HG03432 (cell line): ENCODE measurements around the gene GRK1.
"Not testable (repeated sequence)": the region's sequence is repeated elsewhere in the genome, so short reads cannot be mapped to it uniquely, and the experiment has no call there.

Experiments
- ATAC-seq: cut with Tn5 transposase; IDR thresholded peaks from one replicate; pipeline ENCODE4 v1.9.1; 2021; ENCODE audit warnings: mild to moderate bottlenecking, moderate library complexity; ENCODE audit not compliant: unreplicated experiment

GRK1 gene

DNA sequence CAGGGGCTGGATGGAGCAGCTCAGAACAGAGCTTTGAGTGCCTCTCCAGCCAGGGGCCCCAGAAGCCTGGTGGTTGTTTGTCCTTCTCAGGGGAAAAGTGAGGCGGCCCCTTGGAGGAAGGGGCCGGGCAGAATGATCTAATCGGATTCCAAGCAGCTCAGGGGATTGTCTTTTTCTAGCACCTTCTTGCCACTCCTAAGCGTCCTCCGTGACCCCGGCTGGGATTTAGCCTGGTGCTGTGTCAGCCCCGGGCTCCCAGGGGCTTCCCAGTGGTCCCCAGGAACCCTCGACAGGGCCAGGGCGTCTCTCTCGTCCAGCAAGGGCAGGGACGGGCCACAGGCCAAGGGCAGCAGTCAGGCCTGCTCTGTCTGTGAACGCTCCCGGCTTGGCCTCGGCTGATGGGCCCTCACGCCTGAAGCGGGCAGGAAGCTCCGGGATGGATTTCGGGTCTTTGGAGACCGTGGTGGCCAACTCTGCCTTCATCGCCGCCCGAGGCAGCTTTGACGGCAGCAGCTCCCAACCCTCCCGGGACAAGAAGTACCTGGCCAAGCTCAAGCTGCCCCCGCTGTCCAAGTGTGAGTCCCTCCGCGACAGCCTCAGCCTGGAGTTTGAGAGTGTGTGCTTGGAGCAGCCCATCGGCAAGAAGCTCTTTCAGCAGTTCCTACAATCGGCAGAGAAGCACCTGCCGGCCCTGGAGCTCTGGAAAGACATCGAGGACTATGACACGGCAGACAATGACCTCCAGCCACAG is at the start of gene GRK1:
GRK1 (plus strand) TSS at position 269 of the 751 bp plus-strand sequence; CDS start at position 437, 168 bp downstream.
- ATAC-seq, result no peak

- no peak for ATAC-seq
Observed at GRCh38 chr13:113617961-113618360, 49.1 kb upstream of the GRK1 start.

- ATAC-seq, result no peak
Observed at GRCh38 chr13:113618455-113618854, 48.6 kb upstream of the GRK1 start.

DNA sequence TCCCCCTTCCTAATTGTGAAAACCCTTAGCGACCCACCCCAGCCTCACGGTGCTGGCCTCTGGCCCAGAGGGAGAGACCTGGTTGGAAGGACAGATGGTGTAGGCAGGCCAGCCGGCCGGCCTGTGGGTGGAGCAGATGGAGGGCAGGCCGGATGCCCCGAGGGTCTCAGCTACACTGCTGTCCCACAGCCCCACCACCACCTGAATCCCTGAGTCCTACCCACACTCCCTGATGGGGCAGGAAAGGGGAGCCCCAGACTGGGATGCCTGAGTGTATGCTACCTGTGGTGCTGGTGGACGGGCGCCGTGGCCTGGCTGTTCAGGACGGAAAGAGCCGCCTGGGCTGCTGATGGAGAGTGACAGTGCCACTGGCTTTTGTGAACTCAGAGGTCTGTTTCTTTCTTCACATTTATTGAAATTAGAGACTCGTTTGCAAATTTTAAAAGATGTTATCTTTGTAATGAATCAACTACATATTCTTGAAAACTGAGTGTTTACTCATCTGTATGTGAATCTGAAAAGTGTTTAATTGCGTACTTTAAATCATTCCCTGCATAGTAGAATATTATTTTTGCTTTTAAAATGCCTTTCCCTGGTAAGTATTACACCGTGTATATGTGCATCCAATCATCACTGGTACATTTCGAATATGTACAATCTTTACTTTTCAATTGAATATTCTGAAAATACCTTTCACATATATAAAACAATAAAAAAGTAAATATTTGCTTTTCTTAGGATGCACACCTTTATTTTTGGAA is 46.8 kb upstream of the GRK1 start:
- no peak for ATAC-seq

- no peak for ATAC-seq
Observed at GRCh38 chr13:113621046-113621445, 46.0 kb upstream of the GRK1 start.

DNA sequence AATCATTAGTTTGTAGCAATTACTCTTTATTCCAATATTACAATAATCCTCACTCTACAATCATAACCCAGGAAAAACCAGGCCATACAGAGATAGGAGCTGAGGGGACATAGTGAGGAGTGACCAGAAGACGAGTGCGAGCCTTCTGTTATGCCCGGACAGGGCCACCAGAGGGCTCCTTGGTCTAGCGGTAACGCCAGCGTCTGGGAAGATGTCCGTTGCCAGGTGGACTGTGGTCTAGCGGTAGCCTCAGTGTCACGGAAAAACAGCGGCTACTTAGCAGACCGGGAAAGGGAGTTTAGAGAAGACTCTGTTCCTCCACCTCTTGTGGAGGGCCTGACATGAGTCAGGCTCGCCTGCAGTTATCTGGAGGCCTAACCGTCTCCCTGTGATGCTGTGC is 45.5 kb upstream of the GRK1 start:
- ATAC-seq, result not testable (repeated sequence)

DNA sequence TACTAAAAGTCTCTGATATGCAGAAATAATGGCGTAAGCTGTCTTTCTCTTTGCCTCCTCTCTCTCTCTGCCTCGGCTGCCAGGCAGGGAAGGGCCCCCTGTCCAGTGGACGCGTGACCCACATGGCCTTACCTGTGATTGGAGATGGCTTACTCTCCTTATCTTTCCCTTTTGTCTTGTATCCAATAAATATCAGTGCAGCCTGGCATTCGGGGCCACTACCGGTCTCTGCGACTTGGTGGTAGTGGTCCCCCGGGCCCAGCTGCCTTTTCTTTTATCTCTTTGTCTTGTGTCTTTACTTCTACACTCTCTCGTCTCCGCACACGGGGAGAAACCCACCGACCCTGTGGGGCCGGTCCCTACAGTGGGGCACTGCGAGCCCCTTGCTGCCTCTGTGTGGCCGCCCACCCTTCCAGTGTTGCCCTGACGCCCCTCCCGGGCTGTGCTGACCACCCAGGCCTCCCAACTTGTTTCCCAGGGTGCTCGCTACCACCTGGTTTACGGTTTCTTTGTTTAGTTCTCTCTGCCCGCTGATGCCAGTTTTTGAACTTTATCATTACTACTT is 45.0 kb upstream of the GRK1 start:
- not testable (repeated sequence) for ATAC-seq

DNA sequence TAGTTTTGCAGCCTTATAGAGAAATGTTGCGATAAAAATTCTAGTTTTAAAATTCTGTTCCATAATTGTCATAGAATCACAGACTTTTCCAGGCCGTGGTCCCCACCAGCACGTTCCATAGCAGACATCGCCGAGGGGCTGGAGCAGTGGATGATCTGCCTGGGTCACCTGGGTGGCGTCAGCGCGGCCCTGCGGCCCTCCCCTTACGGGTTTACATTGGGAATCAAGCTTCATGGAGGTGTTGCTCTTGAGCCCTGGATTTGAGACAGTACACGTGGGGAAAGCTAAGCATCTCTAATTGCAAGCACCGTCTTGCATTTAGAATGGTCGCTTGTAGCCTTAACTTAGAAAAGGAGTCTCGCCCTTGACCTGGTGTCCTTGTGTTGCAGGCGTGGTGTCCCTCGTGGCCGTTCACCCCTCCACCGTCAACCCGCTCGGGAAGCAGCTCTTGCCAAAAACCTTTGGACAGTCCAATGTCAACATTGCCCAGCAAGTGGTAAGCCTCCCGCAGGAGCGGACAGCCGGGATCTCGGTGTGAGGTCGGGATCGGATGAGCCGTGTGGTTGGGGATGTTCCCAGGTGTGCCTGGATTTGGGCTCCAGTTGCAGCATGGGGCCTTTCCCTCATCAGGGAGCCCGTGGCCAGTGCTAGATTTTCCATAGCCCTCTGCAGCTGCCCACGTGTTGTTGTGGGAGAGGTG is 44.1 kb upstream of the GRK1 start:
- ATAC-seq, result no peak

DNA sequence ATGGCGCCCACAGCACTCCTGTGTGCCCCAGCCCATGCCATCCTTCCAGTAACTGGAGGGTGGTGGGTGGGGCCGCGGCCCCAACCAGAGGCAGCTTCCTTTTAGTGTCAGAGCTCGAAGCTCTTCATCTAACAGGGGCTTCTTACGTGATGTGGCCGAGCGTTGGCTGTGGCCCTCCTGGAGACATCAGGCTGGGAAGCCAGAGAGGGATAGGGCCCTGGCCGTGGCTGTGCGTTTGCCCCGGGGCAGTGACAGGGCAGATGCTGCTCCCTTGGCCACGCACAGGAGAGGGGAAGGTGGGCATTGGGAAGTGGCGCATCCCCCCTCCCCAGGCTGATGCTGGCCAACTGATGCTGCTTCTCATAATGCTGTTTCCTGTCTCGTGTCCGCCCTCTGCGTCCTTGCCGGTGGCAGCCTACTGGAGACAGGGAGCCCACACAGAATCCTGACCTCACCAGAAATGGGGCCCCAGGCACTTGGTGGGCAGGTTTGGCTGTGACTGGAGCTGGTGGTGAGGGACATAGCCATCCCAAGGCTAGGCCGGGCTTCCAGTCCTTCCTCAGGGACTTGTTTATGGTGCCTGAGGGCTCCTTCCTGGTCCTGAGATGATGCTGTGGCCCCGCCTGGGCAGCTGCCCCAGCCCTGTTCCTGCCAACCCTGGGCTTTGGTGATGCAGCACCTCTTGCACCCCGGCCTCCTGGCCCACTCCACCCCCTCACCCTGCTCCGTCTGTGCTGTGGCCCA is 43.4 kb upstream of the GRK1 start:
- ATAC-seq, result no peak

GRCh38 chr13:113624235-113624587 is 42.8 kb upstream of the GRK1 start:
- ATAC-seq, result no peak

DNA sequence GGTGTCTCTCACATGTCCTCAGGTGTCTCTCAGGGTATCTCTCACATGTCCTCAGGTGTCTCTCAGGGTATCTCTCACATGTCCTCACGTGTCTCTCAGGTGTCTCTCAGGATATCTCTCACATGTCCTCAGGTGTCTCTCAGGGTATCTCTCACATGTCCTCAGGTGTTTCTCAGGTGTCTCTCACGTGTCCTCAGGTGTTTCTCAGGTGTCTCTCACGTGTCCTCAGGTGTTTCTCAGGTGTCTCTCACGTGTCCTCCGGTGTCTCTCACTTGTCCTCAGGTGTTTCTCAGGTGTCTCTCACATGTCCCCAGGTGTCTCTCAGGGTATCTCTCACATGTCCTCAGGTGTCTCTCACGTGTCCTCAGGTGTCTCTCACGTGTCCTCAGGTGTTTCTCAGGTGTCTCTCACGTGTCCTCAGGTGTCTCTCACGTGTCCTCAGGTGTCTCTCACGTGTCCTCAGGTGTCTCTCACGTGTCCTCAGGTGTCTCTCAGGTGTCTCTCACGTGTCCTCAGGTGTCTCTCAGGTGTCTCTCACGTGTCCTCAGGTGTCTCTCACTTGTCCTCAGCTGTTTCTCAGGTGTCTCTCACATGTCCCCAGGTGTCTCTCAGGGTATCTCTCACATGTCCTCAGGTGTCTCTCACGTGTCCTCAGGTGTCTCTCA is 42.2 kb upstream of the GRK1 start:
- ATAC-seq, result not testable (repeated sequence)

- no peak for ATAC-seq
Observed at GRCh38 chr13:113625965-113626721, 40.9 kb upstream of the GRK1 start.

- no peak for ATAC-seq
Observed at GRCh38 chr13:113627136-113627535, 39.9 kb upstream of the GRK1 start.

DNA sequence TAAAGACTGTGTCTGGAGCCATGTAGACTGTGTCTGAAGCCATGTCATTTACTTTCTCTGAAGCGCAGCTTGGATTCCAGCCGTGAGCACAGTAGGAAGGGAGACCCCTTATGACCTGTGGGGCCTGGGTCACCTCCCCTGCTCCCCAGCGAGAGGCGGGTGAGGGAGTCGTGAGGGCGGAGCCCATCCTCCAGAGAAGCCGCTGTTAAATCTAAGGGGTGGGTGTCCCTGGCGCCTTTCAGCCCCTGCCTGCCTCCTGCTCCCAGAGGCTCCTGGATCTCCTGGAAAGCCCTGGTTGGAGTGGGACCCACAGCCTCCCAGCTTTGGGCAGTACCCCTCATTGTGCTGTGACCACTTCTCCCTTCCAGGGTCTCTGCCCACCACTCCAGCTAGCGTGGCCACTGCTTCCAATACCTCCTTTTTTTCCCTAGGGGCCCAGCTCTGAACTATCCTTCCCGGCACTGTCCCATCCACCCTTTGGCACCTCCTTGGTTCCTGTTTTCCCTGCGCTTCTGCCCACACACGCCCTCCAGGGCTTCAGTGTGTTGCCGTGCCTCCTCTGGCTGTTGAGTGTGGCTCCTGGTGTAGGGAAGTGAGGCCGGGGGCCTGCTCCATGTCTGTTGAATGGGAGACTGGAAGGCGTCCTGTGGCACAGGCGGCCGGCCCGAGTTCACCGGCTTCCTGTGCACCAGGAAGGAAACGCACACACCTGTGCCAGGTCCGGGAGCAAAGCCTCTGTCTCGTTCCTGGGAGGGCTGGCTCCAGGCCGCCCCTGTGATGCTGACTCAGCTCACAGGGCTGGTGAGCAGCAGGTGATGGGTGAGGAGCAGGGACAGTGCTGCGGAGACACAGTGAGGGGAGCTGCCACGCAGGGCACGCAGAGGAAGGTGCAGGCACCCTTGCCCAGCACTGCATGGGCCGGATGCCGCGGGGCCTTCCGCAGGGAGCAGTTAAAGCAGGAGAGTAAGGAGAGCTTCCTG is 38.4 kb upstream of the GRK1 start:
- no peak for ATAC-seq

GRCh38 chr13:113629866-113630265 is 37.2 kb upstream of the GRK1 start:
- no peak for ATAC-seq

GRCh38 chr13:113630296-113630695 is 36.7 kb upstream of the GRK1 start:
- ATAC-seq, result no peak

GRCh38 chr13:113630804-113631203 is 36.2 kb upstream of the GRK1 start:
- ATAC-seq, result no peak

DNA sequence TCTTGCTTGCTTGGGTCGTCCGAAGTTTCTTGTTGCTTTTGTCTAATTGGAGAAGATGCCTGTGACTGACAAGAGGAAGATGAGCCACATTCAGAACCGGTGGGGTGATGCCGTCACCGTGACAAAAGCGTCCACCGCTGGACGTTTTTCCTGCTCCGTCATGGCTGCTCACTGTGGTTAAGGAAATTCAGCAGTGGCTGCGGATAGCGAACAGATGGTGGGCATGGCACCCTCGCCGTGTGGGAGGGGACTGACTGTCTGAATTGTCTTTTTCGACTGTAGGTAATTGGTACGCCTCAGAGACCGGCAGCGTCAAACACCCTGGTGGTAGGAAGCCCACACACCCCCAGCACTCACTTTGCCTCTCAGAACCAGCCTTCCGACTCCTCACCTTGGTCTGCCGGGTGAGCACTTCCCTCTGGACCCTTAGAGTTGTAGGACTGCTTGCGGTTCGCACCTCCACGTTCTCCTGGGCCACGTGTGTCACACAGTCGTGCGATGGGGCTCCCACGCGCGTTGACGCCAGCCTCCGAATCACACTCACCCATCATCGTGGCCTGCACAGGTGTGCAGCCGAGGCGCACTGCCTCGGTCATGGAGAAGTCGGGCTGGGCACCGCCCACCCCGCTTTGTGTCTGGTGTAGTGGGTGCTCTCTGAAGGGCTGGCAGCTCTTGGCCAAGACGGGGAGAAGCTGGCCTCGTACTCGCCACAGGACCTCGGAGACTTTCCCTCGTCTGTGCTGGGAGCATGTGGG is 35.5 kb upstream of the GRK1 start:
- ATAC-seq, result no peak
